Mesodermal cell (in vitro differentiated cells): ENCODE data around the gene CEND1.
"Not testable (repeated sequence)": the region's sequence is repeated elsewhere in the genome, so short reads cannot be mapped to it uniquely, and the experiment has no call there.

ENCODE experiments used
- H3K27ac ChIP-seq: 2 replicates; pipeline ENCODE4 v1.7.0; 2013; ENCODE audit warnings: mild to moderate bottlenecking, low read depth, low read length, moderate library complexity; ENCODE audit not compliant: severe bottlenecking
- H3K36me3 ChIP-seq: 2 replicates; pipeline ENCODE4 v1.7.1; 2013; ENCODE audit warnings: mild to moderate bottlenecking, low read length, moderate library complexity; ENCODE audit not compliant: control insufficient read depth, insufficient read depth
- H3K4me1 ChIP-seq: one replicate; pipeline ENCODE4 v1.7.1; 2013; ENCODE audit warnings: mild to moderate bottlenecking, low read length; ENCODE audit not compliant: insufficient read depth, control insufficient read depth, poor library complexity, severe bottlenecking
- H3K4me3 ChIP-seq: 2 replicates; pipeline ENCODE4 v1.7.0; 2013; ENCODE audit warnings: low read length, control low read depth, mild to moderate bottlenecking; ENCODE audit not compliant: insufficient read depth, poor library complexity, severe bottlenecking; ENCODE audit errors: extremely low read depth
- H3K9me3 ChIP-seq: 2 replicates; pipeline ENCODE4 v1.7.1; 2013; ENCODE audit warnings: mild to moderate bottlenecking, low read length, moderate library complexity; ENCODE audit not compliant: control insufficient read depth
- whole genome bisulfite sequencing, 2 experiments: methylation state at CpG; one replicate each; pipeline ENCODE4 v1.1.5; 2013; ENCODE audit warnings: missing lambda C conversion rate in 2 of 2; ENCODE audit not compliant: insufficient coverage in 2 of 2; 5-methylcytosine and 5-hydroxymethylcytosine counted together

Gene CEND1

DNA sequence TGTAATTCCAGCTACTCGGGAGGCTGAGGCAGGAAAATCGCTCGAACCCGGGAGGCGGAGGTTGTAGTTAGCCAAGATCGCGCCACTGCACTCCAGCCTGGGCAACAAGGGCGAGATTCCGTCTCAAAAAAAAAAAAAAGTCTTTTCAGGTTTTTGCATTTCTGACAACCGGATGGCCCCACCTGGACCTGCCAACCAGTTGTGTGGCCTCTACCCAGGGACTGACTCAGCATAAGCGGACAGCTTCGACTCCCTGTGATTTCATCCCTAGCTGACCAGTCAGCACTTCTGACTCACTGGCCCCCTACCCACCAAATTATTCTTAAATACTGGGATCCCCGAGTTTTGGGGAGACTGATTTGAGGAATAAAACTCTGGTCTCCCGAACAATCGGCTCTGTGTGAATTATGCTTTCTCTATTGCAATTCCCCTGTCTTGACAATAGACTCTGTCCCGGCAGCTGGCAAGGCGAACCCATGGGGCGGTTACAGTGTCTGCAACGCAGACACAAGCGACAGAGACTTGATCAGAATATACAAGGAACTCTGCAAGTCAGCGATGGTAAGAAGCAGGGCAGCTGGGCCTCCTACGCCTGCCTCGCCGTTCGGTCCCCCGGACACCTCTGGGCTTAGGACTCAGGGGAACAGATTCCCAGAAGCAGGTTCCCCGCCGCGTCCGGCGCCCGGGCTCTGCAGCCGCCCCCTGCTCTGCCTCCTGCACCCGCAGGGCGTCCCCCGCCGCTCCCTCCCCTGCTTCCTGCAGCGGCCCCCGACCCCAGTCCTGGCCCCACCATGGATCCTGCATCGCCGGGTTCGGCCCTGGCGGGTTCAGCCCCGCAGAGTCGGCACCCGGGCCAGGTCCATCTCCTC lies 43.4 kb downstream of the CEND1 start:
- H3K4me3 ChIP-seq = peak overlapping the region; percentile 90
- no peaks in the 10 kb centered on the region for H3K4me1 ChIP-seq
- peak overlapping the region; percentile 29 for H3K27ac ChIP-seq
- H3K36me3 ChIP-seq = peaks cover 6% of the 10 kb centered on the region
- 28 to 33% methylated on average over 39 to 46 of the region's 46 CpGs for WGBS, 2 experiments
- H3K9me3 ChIP-seq = no peaks in the 10 kb centered on the region

DNA sequence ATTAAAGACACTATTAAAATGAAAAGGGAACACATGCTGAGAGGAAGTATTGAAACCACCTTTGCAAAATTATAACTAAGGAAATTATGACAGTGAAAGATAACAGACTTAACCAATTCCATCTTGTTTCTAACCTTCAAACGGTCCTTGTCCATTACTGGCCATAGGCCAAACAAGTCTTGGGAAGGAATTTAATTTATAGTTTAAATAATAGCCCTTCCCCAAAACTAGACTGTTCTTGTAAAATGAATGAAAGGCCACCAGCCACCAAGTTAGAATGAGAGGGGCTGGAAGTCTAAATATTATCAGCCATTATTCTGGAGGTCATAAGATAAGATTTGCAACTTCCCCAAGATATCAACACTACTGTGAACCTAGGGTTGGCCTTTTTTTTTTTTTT lies 44.5 kb downstream of the CEND1 start:
- no CpG with 5 or more reads among the region's 1 CpG for WGBS, 2 experiments
- no peaks in the 10 kb centered on the region for H3K4me1 ChIP-seq

DNA sequence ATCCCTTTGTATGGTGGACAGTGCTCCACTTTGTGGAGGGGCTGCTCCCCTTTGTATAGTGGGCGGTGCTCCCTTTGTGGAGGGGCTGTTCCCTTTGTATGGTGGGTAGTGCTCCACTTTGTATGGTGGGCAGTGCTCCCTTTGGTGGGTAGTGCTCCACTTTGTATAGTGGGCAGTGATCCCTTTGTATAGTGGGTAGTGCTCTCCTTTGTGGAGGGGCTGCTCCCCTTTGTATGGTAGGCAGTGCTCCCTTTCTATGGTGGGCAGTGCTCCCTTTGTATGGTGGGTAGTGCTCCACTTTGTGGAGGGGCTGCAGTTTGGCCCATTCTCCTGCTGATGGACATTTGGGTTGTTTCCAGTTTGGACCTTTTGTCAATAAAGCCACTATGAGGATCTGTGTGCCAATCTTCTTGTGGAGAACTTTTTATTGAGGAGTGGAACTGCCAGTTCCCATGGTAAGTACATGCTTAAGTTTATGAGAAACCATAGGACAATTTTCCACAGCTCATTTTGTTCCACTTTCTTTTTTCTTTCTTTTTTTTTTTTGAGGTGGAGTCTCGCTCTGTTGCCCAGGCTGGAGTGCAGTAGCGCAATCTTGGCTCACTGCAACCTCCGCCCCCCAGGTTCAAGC lies 47.2 kb downstream of the CEND1 start:
- Histone ChIP-seq H3K4me1 (peaks cover 4% of the 10 kb centered on the region), H3K4me3 (no peak overlapping the region), H3K9me3 (no peaks in the 10 kb centered on the region), H3K27ac (no peak overlapping the region), H3K36me3 (no peaks in the 10 kb centered on the region)
- no CpG with 5 or more reads among the region's 4 CpGs for WGBS, 2 experiments

More for the DNA sequence above, 44.5 kb downstream of the CEND1 start:
- H3K27ac ChIP-seq = no peak overlapping the region
- no peak overlapping the region for H3K4me3 ChIP-seq
- H3K36me3 ChIP-seq = peaks cover 6% of the 10 kb centered on the region
- no peaks in the 10 kb centered on the region for H3K9me3 ChIP-seq

DNA sequence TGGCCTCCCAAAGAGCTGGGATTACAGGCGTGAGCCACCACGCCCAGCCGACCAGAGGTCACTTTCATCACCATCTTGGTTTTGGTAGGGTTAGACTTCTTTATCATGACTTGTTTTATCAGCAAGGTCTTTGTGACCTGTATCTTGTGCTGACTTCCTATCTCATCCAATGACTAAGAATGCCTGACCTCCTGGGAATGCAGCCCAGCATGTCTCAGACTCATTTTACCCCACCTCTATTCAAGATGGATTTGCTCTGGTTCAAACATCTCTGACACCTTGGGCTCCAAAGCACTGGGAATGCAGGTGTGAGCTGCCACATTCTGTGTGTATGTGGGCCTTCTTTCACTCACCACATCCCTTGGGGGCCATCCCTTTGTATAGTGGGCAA lies 47.7 kb downstream of the CEND1 start:
- Histone ChIP-seq H3K36me3 (no peaks in the 10 kb centered on the region), H3K4me3 (no peak overlapping the region), H3K9me3 (no peaks in the 10 kb centered on the region), H3K27ac (no peak overlapping the region), H3K4me1 (peaks cover 4% of the 10 kb centered on the region)
- 93% methylated on average over 3 of the region's 3 CpGs; no CpG with 5 or more reads in 1 of the 2 experiments for WGBS, 2 experiments

DNA sequence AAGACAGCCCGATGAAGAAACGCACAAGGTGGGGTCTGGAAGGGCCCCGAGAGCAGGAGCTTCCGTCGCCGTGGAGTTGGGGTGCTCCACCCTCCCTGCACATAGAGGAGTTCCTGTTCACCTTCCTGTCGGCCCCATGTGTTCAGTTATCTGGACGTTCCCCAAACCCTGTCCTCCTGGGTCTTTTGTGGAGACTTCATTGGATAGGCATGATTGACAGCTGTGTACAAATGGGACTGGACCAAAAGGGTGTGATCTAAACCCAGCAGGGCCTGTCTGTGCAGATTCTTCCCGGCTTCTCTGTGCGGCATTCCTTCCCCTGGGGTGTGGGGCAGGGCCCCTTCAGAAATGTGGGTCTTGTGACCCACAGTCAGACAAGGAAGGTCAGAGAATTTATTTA lies 52.0 kb downstream of the CEND1 start:
- H3K4me3 ChIP-seq, H3K4me1 ChIP-seq, H3K27ac ChIP-seq, H3K9me3 ChIP-seq, H3K36me3 ChIP-seq: not testable (repeated sequence)
- 80 to 89% methylated on average over 10 of the region's 10 CpGs for WGBS, 2 experiments

DNA sequence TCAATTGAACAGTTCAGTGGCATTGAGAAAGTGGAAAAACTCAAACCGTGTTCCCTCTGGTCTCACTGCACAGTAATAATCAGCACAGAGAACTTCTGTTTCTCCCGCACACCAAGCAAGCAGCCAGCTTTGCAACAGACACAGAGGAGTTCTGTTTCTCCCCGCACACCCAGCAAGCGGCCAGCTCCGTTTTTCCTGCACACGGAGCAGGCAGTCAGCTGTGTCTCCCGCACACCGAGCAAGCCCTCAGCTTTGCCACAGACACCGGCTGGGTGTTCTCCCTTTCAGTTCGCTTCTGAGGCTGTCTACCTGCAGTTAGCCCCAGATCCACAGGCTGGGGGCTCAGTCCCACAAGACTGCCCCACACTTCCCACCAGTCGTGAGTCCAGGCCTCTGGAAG lies 52.5 kb downstream of the CEND1 start:
- Histone ChIP-seq H3K4me3 (no peak overlapping the region), H3K27ac (no peak overlapping the region), H3K9me3 (no peaks in the 10 kb centered on the region), H3K36me3 (no peaks in the 10 kb centered on the region), H3K4me1 (peaks cover 4% of the 10 kb centered on the region)
- 86 to 94% methylated on average over 7 to 10 of the region's 11 CpGs for WGBS, 2 experiments
